ENCODE measurements around the gene RANBP10.

DNA sequence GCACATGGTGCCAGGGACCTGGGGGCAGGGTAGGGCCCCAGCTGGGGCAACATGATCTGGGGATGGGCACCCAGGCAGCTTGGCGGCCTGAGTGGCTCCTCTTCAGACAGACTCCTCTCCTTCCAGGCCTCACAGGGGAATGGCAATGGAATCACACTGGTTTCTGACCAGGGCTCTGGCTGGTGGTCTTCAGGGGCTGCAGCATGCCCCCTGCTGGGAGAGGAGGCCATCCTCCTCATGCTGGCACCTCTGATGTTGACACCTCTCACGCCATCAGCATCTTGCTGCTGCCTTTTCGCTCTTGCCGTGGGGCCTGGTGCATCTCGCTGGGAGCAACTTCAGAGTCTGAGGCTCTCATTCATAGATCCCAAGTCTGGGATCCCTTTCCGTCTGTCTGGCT, 76.0 kb downstream of the RANBP10 start:
- TF ChIP-seq, protein P1, sequence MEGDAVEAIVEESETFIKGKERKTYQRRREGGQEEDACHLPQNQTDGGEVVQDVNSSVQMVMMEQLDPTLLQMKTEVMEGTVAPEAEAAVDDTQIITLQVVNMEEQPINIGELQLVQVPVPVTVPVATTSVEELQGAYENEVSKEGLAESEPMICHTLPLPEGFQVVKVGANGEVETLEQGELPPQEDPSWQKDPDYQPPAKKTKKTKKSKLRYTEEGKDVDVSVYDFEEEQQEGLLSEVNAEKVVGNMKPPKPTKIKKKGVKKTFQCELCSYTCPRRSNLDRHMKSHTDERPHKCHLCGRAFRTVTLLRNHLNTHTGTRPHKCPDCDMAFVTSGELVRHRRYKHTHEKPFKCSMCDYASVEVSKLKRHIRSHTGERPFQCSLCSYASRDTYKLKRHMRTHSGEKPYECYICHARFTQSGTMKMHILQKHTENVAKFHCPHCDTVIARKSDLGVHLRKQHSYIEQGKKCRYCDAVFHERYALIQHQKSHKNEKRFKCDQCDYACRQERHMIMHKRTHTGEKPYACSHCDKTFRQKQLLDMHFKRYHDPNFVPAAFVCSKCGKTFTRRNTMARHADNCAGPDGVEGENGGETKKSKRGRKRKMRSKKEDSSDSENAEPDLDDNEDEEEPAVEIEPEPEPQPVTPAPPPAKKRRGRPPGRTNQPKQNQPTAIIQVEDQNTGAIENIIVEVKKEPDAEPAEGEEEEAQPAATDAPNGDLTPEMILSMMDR (conservative IDR thresholded peaks at IDR 0.05; ENCODE audit: low read length) = no peak
- TF ChIP-seq EZH2phosphoT487 (IDR thresholded peaks at IDR 0.05; ENCODE audit: borderline replicate concordance) = no peak

Measured in Loucy (cell line).